ENCODE results near the gene OSBPL9.
"Not testable (repeated sequence)": the region's sequence is repeated elsewhere in the genome, so short reads cannot be mapped to it uniquely, and the experiment has no call there.

The OSBPL9 gene

GRCh38 chr1:51712590-51712989, 95.7 kb downstream of the OSBPL9 start:
- DNase-seq: no peak

- DNase-seq: no peak
Observed at GRCh38 chr1:51714374-51715019, 97.6 kb downstream of the OSBPL9 start.

GRCh38 chr1:51715369-51715768, 98.5 kb downstream of the OSBPL9 start:
- DNase-seq: no peak

- DNase-seq: no peak
Observed at GRCh38 chr1:51716746-51717145, 99.9 kb downstream of the OSBPL9 start.

- DNase-seq: no peak
Observed at GRCh38 chr1:51717842-51718241, 101.0 kb downstream of the OSBPL9 start.

GRCh38 chr1:51719146-51719545, 102.3 kb downstream of the OSBPL9 start:
- no peak for DNase-seq

- DNase-seq: no peak
Observed at GRCh38 chr1:51724797-51725196, 107.9 kb downstream of the OSBPL9 start.

GRCh38 chr1:51726051-51726450, 109.2 kb downstream of the OSBPL9 start:
- DNase-seq: no peak

GRCh38 chr1:51726544-51727225, 109.8 kb downstream of the OSBPL9 start:
- no peak for DNase-seq

GRCh38 chr1:51727366-51727765, 110.5 kb downstream of the OSBPL9 start:
- DNase-seq: no peak

- no peak for DNase-seq
Observed at GRCh38 chr1:51728611-51729155, 111.8 kb downstream of the OSBPL9 start.

GRCh38 chr1:51729156-51729823, 112.4 kb downstream of the OSBPL9 start:
- DNase-seq: peak; percentile 87

GRCh38 chr1:51729824-51730301, 113.0 kb downstream of the OSBPL9 start:
- no peak for DNase-seq

- DNase-seq: no peak
Observed at GRCh38 chr1:51731998-51732397, 115.1 kb downstream of the OSBPL9 start.

- DNase-seq: no peak
Observed at GRCh38 chr1:51732701-51733425, 116.0 kb downstream of the OSBPL9 start.

GRCh38 chr1:51733426-51733774, 116.5 kb downstream of the OSBPL9 start:
- not testable (repeated sequence) for DNase-seq

GRCh38 chr1:51733793-51734522, 117.1 kb downstream of the OSBPL9 start:
- DNase-seq: no peak

- DNase-seq: no peak
Observed at GRCh38 chr1:51734896-51735745, 118.2 kb downstream of the OSBPL9 start.

- DNase-seq: no peak
Observed at GRCh38 chr1:51735746-51736254, 118.9 kb downstream of the OSBPL9 start.

GRCh38 chr1:51736702-51737101, 119.8 kb downstream of the OSBPL9 start:
- DNase-seq: no peak

GRCh38 chr1:51738681-51739080, 121.8 kb downstream of the OSBPL9 start:
- no peak for DNase-seq

Measured in effector CD8-positive, alpha-beta T cell (primary cell).